HepG2 (cell line): Measurements from ENCODE around the gene CHDH. TPM values are rescaled to one million over a fixed set of nuclear protein-coding genes. Genes with fewer than 3 reads are reported as not detected.

ENCODE experiments used
- ARNT ChIP-seq: fragments of 450-650 bp; IDR thresholded peaks from 2 replicates; pipeline ENCODE4 v1.6.1; 2017
- CEBPB ChIP-seq: IDR thresholded peaks from 2 replicates; pipeline ENCODE4 v1.6.1; 2011; ENCODE audit warnings: low read depth, low read length, improper control_type of control experiment, borderline replicate concordance
- FOXO1 ChIP-seq: sonication (generic); formaldehyde crosslinking; IDR thresholded peaks from 2 replicates; pipeline ENCODE4 v1.4.0; 2020; ENCODE audit warnings: missing genetic modification reagents
- GTF3A ChIP-seq: sonication (generic); formaldehyde crosslinking; conservative IDR thresholded peaks from 2 replicates; pipeline ENCODE4 v1.4.0; 2020; ENCODE audit warnings: mild to moderate bottlenecking, missing genetic modification reagents
- HNRNPH1 ChIP-seq: fragments of 200-400 bp; formaldehyde crosslinking; optimal IDR thresholded peaks from 2 replicates; pipeline ENCODE3; 2017; ENCODE audit warnings: mild to moderate bottlenecking, low read depth, low read length
- HNRNPL ChIP-seq: fragments of 200-400 bp; formaldehyde crosslinking; IDR thresholded peaks from 2 replicates; pipeline ENCODE4 v1.6.1; 2017; ENCODE audit warnings: mild to moderate bottlenecking, low read depth, low read length
- KLF13 ChIP-seq: sonication (generic); formaldehyde crosslinking; IDR thresholded peaks from 2 replicates; pipeline ENCODE4 v1.4.0; 2020; ENCODE audit warnings: mild to moderate bottlenecking, missing genetic modification reagents
- MED8 ChIP-seq: sonication (generic); formaldehyde crosslinking; IDR thresholded peaks from 2 replicates; pipeline ENCODE4 v1.8.1; 2023; ENCODE audit warnings: mild to moderate bottlenecking, missing genetic modification reagents; ENCODE audit not compliant: insufficient replicate concordance
- MTA3 ChIP-seq: sonication (generic); formaldehyde crosslinking; IDR thresholded peaks from 2 replicates; pipeline ENCODE4 v1.4.0; 2020; ENCODE audit warnings: missing genetic modification reagents
- MZF1 ChIP-seq: sonication (generic); formaldehyde crosslinking; IDR thresholded peaks from 2 replicates; pipeline ENCODE4 v1.8.1; 2023; ENCODE audit warnings: mild to moderate bottlenecking, missing genetic modification reagents, borderline replicate concordance
- NFIC ChIP-seq: IDR thresholded peaks from 2 replicates; pipeline ENCODE4 v1.6.1; 2012; ENCODE audit warnings: mild to moderate bottlenecking, low read length, inconsistent platforms
- PLRG1 ChIP-seq: fragments of 450-650 bp; conservative IDR thresholded peaks from 2 replicates; pipeline ENCODE4 v1.6.1; 2016
- POLR2AphosphoS5 ChIP-seq: IDR thresholded peaks from 2 replicates; pipeline ENCODE4 v1.6.1; 2012; ENCODE audit warnings: low read depth, low read length
- PTBP1 ChIP-seq: fragments of 200-400 bp; formaldehyde crosslinking; IDR thresholded peaks from 2 replicates; pipeline ENCODE4 v1.6.1; 2018; ENCODE audit warnings: low read length, low read depth; ENCODE audit not compliant: poor library complexity, severe bottlenecking
- RBFOX2 ChIP-seq: fragments of 200-400 bp; formaldehyde crosslinking; IDR thresholded peaks from 2 replicates; pipeline ENCODE4 v1.6.1; 2017; ENCODE audit warnings: low read depth, mild to moderate bottlenecking, low read length
- RCOR2 ChIP-seq: IDR thresholded peaks from 2 replicates; pipeline ENCODE4 v1.6.1; 2016; ENCODE audit warnings: missing biosample characterization, missing genetic modification reagents
- SPEN ChIP-seq: sonication (generic); formaldehyde crosslinking; IDR thresholded peaks from 2 replicates; pipeline ENCODE4 v1.5.1; 2020; ENCODE audit warnings: low read depth, mild to moderate bottlenecking, missing genetic modification reagents
- STAG1 ChIP-seq: sonication (generic); formaldehyde crosslinking; IDR thresholded peaks from 2 replicates; pipeline ENCODE4 v1.4.0; 2020; ENCODE audit warnings: missing genetic modification reagents
- ZNF230 ChIP-seq: sonication (generic); formaldehyde crosslinking; IDR thresholded peaks from 2 replicates; pipeline ENCODE4 v1.4.0; 2020; ENCODE audit warnings: mild to moderate bottlenecking, missing genetic modification reagents
- ZNF292 ChIP-seq: sonication (generic); formaldehyde crosslinking; IDR thresholded peaks from 2 replicates; pipeline ENCODE4 v1.8.1; 2022; ENCODE audit warnings: mild to moderate bottlenecking, low read depth, missing genetic modification reagents, borderline replicate concordance
- ZNF382 ChIP-seq: sonication (generic); formaldehyde crosslinking; IDR thresholded peaks from 2 replicates; pipeline ENCODE4 v1.5.0; 2020; ENCODE audit warnings: missing genetic modification reagents, mild to moderate bottlenecking, borderline replicate concordance
- polyA plus RNA-seq, 8 experiments: library from polyadenylated mRNA; depleted of rRNA in 3 of 8; stranded (reverse) in 7 of 8; unstranded in 1 of 8; fragments of >200 nt; fragmentation: Illumina TruSeq in 4 of 8; extraction: Trizol in 4 of 8; gene quantifications; 2 replicates each; pipeline versions ENCODE4 v1.2.1 to v1.2.3, GENCODE V29; 2011 to 2016; ENCODE audit warnings: low read depth in 4 of 8, missing spikeins in 1 of 8, mixed read lengths in 1 of 8; ENCODE audit not compliant: insufficient read depth in 1 of 8
- total RNA-seq, 5 experiments: library from RNA; depleted of rRNA; stranded (reverse); fragments of >200 nt; fragmentation: Illumina TruSeq; extraction: Trizol; gene quantifications; 2 replicates each; pipeline ENCODE4 v1.2.3, GENCODE V29; 2016; ENCODE audit warnings: low read depth in 1 of 5
- TF ChIP-seq, protein P1 (sequence below): sonication (generic); formaldehyde crosslinking; IDR thresholded peaks from 2 replicates; pipeline ENCODE4 v1.4.0; 2020; ENCODE audit warnings: missing genetic modification reagents
- TF ChIP-seq, protein P2 (sequence below): sonication (generic); formaldehyde crosslinking; IDR thresholded peaks from 2 replicates; pipeline ENCODE4 v1.8.0; 2022; ENCODE audit warnings: missing genetic modification reagents, mild to moderate bottlenecking, borderline replicate concordance
- TF ChIP-seq, protein P3 (sequence below): IDR thresholded peaks from 2 replicates; pipeline ENCODE4 v1.6.1; 2016; ENCODE audit warnings: low read depth, control low read depth
- TF ChIP-seq, protein P4 (sequence below): sonication (generic); formaldehyde crosslinking; IDR thresholded peaks from 2 replicates; pipeline ENCODE4 v1.8.1; 2023; ENCODE audit warnings: mild to moderate bottlenecking, inconsistent platforms, moderate library complexity, missing genetic modification reagents, borderline replicate concordance

CHDH gene
- total and polyA plus RNA-seq, 2 of the 13 experiments (the other 11 are each of a cell fraction or from before 2014, with no cell fraction given): 28.1 to 48.9 TPM

DNA sequence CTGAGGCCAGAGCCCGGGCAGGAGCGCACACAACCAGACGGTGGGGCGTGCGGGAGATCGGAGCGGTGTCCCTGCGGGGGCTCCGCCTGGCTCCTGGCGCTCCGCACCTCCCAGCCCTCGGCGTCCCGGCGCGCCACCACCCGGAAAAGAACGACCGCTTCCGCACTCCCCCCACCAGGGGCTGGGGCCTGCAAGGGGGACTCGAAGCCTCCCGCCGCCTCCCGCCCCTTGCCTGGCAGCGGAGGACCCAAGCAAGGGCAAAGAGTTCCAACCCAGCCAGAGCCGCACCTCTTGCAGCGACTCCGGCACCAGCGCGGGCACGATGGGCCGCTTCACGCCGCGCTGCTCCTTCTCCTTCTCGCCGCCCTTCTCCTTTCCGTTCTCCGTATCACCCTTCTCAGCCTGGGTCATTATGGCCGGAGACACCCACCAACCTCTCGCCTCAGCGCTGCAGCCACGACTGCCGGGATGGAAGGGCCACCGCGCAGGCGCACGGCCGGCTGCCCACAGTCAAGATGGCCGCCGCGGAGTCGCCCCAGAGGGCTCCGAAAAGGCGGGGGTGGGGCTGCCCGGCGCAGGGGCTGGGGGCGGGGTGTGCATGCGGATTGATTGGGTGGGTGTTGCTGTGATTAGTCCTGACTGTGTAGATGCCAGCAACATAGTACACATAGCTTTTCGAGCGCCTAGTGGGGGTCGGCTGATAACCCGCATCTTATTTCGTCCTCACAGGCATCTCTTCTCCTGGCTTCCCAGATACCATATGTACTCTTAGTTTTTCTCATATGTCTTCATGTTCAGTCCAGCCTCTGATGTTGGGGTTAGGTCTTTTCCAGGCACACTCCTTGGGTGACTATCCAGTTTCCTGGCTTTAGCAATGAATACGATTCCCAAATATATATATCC, 35.7 kb upstream of the CHDH start, which contains the start of gene ACTR8 (continued):
- TF ChIP-seq PTBP1 (no peak), MED8 (peak; percentile 80), RBFOX2 (peak; percentile 92), ZNF382 (CRISPR knock-in tag) (no peak), PLRG1 (no peak), GTF3A (no peak), MTA3 (CRISPR knock-in tag) (no peak), POLR2AphosphoS5 (peak; percentile 95), FOXO1 (CRISPR knock-in tag) (0 out of 2 replicates have a peak, but pooled peaks have one; percentile 10), KLF13 (CRISPR knock-in tag) (no peak), ZNF230 (CRISPR knock-in tag) (peak; percentile 83; the same call in 1 of the 2 replicates), CEBPB (no peak), STAG1 (CRISPR knock-in tag) (no peak), ARNT (no peak), MZF1 (no peak), RCOR2 (no peak), HNRNPL (peak; percentile 81; the same call in 1 of the 2 replicates), HNRNPH1 (no peak), SPEN (CRISPR knock-in tag) (peak; percentile 72; the same call in 1 of the 2 replicates), NFIC (no peak), ZNF292 (CRISPR knock-in tag) (no peak)
- TF ChIP-seq, protein P1, sequence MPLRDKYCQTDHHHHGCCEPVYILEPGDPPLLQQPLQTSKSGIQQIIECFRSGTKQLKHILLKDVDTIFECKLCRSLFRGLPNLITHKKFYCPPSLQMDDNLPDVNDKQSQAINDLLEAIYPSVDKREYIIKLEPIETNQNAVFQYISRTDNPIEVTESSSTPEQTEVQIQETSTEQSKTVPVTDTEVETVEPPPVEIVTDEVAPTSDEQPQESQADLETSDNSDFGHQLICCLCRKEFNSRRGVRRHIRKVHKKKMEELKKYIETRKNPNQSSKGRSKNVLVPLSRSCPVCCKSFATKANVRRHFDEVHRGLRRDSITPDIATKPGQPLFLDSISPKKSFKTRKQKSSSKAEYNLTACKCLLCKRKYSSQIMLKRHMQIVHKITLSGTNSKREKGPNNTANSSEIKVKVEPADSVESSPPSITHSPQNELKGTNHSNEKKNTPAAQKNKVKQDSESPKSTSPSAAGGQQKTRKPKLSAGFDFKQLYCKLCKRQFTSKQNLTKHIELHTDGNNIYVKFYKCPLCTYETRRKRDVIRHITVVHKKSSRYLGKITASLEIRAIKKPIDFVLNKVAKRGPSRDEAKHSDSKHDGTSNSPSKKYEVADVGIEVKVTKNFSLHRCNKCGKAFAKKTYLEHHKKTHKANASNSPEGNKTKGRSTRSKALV (CRISPR knock-in tag): peak; percentile 69; the same call in 1 of the 2 replicates
- TF ChIP-seq, protein P2, sequence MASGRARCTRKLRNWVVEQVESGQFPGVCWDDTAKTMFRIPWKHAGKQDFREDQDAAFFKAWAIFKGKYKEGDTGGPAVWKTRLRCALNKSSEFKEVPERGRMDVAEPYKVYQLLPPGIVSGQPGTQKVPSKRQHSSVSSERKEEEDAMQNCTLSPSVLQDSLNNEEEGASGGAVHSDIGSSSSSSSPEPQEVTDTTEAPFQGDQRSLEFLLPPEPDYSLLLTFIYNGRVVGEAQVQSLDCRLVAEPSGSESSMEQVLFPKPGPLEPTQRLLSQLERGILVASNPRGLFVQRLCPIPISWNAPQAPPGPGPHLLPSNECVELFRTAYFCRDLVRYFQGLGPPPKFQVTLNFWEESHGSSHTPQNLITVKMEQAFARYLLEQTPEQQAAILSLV (CRISPR knock-in tag): peak; percentile 74; the same call in 1 of the 2 replicates
- TF ChIP-seq, protein P3, sequence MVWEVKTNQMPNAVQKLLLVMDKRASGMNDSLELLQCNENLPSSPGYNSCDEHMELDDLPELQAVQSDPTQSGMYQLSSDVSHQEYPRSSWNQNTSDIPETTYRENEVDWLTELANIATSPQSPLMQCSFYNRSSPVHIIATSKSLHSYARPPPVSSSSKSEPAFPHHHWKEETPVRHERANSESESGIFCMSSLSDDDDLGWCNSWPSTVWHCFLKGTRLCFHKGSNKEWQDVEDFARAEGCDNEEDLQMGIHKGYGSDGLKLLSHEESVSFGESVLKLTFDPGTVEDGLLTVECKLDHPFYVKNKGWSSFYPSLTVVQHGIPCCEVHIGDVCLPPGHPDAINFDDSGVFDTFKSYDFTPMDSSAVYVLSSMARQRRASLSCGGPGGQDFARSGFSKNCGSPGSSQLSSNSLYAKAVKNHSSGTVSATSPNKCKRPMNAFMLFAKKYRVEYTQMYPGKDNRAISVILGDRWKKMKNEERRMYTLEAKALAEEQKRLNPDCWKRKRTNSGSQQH (CRISPR knock-in tag): no peak
- TF ChIP-seq, protein P4, sequence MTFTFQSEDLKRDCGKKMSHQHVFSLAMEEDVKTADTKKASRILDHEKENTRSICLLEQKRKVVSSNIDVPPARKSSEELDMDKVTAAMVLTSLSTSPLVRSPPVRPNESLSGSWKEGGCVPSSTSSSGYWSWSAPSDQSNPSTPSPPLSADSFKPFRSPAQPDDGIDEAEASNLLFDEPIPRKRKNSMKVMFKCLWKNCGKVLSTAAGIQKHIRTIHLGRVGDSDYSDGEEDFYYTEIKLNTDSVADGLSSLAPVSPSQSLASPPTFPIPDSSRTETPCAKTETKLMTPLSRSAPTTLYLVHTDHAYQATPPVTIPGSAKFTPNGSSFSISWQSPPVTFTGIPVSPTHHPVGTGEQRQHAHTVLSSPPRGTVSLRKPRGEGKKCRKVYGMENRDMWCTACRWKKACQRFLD (CRISPR knock-in tag): peak; percentile 87
